HuH-7.5 (cell line): ENCODE data around the gene ZNF444.

Experiments
- DNase-seq: peaks from one replicate; pipeline ENCODE4 v3.0.0; 2011; ENCODE audit warnings: low spot score

Gene ZNF444

GRCh38 chr19:56123266-56123891 is 17.7 kb upstream of the ZNF444 start:
- DNase-seq, result no peak

GRCh38 chr19:56124578-56124977 is 16.5 kb upstream of the ZNF444 start:
- no peak for DNase-seq

- no peak for DNase-seq
Observed at GRCh38 chr19:56125806-56126590, 15.1 kb upstream of the ZNF444 start.

GRCh38 chr19:56126983-56127780 is 13.9 kb upstream of the ZNF444 start:
- DNase-seq, result no peak

DNA sequence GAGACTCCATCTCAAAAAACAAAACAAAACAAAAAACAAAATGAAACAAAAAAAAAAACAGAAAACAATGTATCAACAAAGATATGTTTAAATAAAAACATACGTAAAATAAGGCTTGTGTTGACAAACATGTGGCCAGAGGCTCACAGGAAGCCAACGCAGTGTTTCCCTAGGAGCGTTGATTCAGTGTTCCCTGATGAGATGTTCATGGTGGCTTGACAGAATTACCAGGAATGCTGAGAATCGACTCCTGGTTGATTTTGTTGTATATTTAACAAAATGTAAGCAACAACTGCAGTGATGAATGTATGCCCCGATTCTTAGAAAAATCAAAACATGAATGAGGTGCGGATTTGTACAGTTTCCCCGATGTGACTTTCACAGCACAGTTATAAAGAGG is 11.1 kb upstream of the ZNF444 start:
- no peak for DNase-seq

GRCh38 chr19:56131651-56132050 is 9.4 kb upstream of the ZNF444 start:
- no peak for DNase-seq

DNA sequence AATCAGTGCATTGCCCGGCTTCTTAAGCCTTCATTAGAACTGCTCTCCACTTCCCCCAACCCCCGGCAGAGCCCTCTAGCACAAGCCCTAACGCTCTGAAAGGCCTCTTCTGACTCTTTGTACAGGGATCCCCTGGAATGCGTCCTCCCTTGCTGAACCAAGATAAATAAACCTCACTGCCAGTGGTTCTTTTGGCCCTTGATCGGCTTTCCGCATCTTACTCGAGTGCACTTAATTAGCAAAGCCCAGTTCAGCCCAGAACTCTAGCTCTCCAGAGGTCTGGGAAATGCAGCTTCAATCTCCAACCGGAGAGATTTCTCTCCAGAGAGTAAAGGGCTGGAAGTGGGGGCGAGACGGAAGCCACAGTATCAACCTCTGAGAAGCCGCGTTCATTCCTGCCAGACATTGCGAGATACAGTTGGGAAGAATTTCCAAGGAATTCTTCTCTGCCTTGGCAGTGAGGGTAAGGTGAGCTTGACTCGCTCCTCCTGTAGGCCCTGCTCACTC is 8.7 kb upstream of the ZNF444 start:
- no peak for DNase-seq

DNA sequence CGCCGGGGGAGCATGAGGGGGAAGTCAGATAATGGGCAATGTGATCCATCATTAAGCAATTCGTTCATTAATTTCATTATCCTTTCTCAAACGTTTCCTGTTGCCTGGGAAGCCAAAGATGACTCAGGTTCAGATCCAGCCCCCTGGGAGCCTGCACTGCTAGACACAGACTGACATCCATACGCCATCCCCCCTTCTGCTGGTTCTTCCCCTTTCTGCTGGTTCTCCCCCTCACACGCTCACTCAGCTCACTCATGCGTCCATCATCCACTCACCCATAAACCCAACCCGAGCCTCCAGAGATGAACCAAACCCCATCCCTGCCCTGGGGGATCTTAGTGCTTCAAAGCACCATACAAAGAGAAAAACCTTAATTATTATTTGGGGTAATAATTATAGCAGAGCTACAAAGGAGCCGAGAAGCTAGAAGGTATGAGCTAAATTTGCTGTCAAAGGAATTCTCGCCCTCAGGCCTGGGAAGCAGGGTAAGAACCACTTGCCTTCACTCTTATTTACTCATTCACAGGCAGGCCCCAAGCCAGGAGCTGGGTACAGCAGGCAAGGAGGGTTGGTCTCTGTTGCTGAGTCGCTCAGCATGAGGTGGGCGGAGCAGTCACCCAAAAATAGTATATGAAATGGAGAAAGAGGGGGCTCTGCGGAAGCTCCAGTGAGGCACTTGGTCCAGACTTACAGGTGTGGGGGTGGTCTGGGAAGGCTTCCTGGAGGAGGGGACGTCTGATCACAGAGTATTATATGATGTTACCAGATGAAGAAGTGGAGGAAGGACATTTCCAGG is 7.0 kb upstream of the ZNF444 start:
- no peak for DNase-seq

- DNase-seq, result no peak
Observed at GRCh38 chr19:56134654-56134921, 6.5 kb upstream of the ZNF444 start.

- DNase-seq, result no peak
Observed at GRCh38 chr19:56136362-56136761, 4.7 kb upstream of the ZNF444 start.

DNA sequence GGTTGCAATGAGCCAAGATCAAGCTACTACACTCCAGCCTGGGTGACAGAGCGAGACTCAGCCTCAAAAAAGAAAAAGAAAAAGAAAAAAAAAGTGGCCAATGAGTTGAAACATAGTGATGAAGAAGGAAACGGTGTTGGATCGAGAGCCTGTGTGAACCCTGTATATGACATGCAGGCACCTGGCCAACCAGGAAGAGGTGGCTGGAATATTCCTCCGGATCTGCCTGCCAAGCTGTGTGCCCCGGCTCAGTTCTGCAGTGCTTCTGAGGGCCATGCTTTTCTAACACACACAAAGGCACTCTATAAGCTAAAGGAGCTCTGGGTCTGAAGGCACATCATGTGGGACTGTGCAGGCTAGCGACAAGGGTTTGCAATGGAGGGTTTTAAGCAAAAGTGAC is 3.7 kb upstream of the ZNF444 start:
- no peak for DNase-seq

GRCh38 chr19:56138069-56138468 is 3.0 kb upstream of the ZNF444 start:
- no peak for DNase-seq

- DNase-seq, result peak; percentile 15
Observed at GRCh38 chr19:56139847-56140582, 1.1 kb upstream of the ZNF444 start.

DNA sequence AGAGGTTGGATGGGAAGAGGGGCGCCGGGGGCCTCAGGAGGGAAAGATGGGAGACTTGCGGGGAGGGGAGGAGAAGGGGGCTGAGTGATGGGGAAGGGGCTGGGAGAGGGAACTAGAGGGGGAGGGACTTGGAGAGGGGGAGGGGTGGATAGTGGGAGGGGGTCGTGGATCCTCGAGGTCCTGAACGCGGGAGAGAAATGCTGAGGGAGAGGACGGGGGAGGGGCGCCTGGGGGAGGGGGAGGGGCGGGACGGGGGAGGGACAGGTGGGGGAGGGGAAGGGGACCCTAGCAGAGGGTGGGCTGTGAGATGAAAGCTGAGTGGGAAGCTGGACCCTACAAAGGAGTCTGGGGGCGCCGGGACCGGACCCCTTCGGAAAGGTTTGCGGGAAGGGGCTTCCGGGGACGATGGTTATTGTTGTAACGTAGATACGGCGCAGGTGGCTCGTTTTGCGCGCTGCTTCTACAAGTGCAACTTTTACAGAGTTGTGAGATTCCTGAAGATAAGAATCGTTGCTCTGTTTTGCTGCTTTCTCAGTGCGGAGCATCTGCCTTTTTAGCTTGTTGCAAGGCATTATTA is 418 bp downstream of the ZNF444 start:
- no peak for DNase-seq

DNA sequence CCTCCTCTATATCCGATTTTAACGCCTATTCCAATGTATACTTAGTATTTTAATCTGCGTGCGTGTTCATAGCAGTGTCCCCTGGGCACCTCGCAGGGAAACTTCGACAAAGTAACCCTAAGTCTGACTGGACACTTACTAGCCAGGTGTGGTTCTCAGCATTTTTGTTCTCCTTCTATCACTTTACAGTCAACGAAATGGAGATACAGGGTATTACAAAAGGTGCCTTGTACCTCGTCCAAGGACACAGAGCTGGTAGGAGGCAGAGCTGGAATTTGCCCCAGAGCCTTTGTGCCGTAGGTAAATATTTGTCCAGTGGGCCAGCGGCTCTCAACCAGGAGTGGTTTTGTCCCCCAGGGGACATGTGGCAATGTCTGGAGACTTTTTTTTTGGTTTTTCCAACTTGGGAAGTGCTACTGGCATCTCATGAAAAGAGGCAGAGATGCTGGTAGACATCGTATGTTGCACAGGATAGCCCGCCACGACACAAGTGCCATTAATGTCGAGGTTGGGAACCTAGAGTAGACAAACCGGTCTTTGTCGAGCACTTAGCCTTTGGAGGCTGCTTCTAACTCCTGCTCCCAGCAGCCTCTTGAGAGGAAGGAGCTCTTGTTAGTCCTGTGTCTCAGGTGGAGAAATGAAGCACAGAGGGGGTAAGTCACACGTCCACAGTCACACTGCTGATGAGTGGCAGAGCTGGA is 1.1 kb downstream of the ZNF444 start:
- DNase-seq, result peak; percentile 97

DNA sequence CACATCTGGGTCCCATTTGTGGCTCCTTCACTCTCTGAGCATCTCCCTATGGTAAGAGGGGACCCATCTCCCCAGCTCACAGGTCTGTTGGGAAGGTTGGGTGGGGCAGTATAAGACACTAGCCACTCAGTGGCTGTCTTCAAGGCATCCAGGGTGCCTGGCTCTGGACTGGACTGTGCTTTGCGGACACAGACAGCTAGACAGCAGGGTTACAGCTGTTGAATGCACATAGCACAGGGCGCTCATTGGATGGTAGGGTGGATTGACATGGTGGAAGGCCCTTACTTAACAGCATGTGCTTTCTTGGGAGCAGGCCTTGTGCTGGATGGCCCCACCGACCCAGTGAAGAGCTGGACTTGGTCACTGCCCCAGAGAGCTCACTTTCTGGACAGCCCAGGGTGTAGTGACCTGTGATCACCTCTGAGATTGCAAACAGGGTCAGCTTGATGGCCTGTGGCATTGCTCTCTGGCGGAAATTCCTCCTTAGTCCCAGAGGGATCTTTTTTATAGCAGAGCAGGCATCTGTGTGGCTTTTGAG is 1.9 kb downstream of the ZNF444 start:
- peak; percentile 83 for DNase-seq

- DNase-seq, result peak; percentile 34
Observed at GRCh38 chr19:56144376-56144775, 3.3 kb downstream of the ZNF444 start.

GRCh38 chr19:56144831-56145230 is 3.7 kb downstream of the ZNF444 start:
- peak; percentile 29 for DNase-seq

GRCh38 chr19:56145698-56146097 is 4.6 kb downstream of the ZNF444 start:
- peak; percentile 31 for DNase-seq

GRCh38 chr19:56146904-56147303 is 5.8 kb downstream of the ZNF444 start:
- DNase-seq, result peak; percentile 32
